ENCODE data around the gene SLC9A5. TPM values are rescaled to one million over a fixed set of nuclear protein-coding genes. Genes with fewer than 3 reads are reported as not detected.

Gene SLC9A5
- total and polyA plus RNA-seq, 2 donors (not counting 3 experiments of a cell fraction or from before 2014, with no cell fraction given) = 2.7 to 2.8 TPM

- intact Hi-C loops (cut with micrococcal nuclease) = no loop called here
Measured at GRCh38 chr16:67206838-67207248, 41.9 kb upstream of the SLC9A5 start.

More at GRCh38 chr16:67206838-67207248, 41.9 kb upstream of the SLC9A5 start:
- H3K27ac ChIP-seq (ENCODE audit: insufficient read depth, low read depth, low read length) = no peak overlapping the region
- H3K9me1 ChIP-seq (replicated peaks; ENCODE audit: control insufficient read depth, extremely low read depth, insufficient read depth, low read length) = no peaks in the 10 kb centered on the region
- ChIA-PET POLR2A (no interaction called here), CTCF (interaction anchor here (0.9 kb wide), 1 partner anchor 9 kb away, joined by 3 read pairs; no protein-coding TSS in a partner anchor)
- H3K79me2 ChIP-seq (ENCODE audit: control insufficient read depth, insufficient read depth, low read length) = no peaks in the 10 kb centered on the region
- dilution Hi-C loops (cut with MboI; ENCODE audit: extremely low pct_ligation_motif_present, low sequenced_read_pairs) = no loop called here
- peaks cover 0 to 21% of the 10 kb centered on the region in 2 experiments for H3K36me3 ChIP-seq (ENCODE audit: control insufficient read depth in 2 of 2, extremely low read depth in 1 of 2, insufficient read depth in 2 of 2, low read length in 2 of 2)
- no peak overlapping the region for H3K4me2 ChIP-seq (ENCODE audit: insufficient read depth, low read length)
- BruUV-seq (replicated peaks) = no TSS peak
- no peaks in the 10 kb centered on the region for H3K4me1 ChIP-seq (ENCODE audit: control insufficient read depth, extremely low read depth, insufficient read depth, low read length)
- no peaks in the 10 kb centered on the region for H3K27me3 ChIP-seq (ENCODE audit: control insufficient read depth in 2 of 2, insufficient read depth in 2 of 2, low read length in 2 of 2)
- DNase-seq (ENCODE audit: low read depth, low spot score) (no peak), FAIRE-seq (no peak)
- H3K9me3 ChIP-seq (replicated peaks; ENCODE audit: control insufficient read depth, insufficient read depth, low read length) = no peaks in the 10 kb centered on the region
- H4K20me1 ChIP-seq (replicated peaks; ENCODE audit: control insufficient read depth, extremely low read depth, insufficient read depth, low read length) = no peaks in the 10 kb centered on the region
- no peak overlapping the region for H3K4me3 ChIP-seq (replicated peaks in 1 of 3; ENCODE audit: insufficient read depth in 1 of 3, low read depth in 1 of 3, low read length in 3 of 3)
- no peak overlapping the region for H3K9ac ChIP-seq (replicated peaks; ENCODE audit: extremely low read depth, insufficient read depth, low read length)
- no peak for TF ChIP-seq MAX (IDR thresholded peaks at IDR 0.05; ENCODE audit: insufficient read depth, insufficient read length)
- no peak for TF ChIP-seq POLR2AphosphoS5 (IDR thresholded peaks at IDR 0.05; ENCODE audit: insufficient read depth, low read depth, low read length)
- TF ChIP-seq JUN (IDR thresholded peaks at IDR 0.05; ENCODE audit: borderline replicate concordance, insufficient read depth, insufficient read length, low read depth) = no peak
- TF ChIP-seq MYC (IDR thresholded peaks at IDR 0.05; ENCODE audit: low read depth, low read length) = no peak
- TF ChIP-seq POLR2A (IDR thresholded peaks at IDR 0.05; ENCODE audit: low read depth, low read length) = no peak
- no peak for TF ChIP-seq EZH2 (IDR thresholded peaks at IDR 0.05; ENCODE audit: borderline replicate concordance, low read depth, low read length, severe bottlenecking)
- no peak for TF ChIP-seq FOS (IDR thresholded peaks at IDR 0.05; ENCODE audit: borderline replicate concordance, insufficient read depth, low read length)
- no peak for TF ChIP-seq CTCF (IDR thresholded peaks at IDR 0.05; ENCODE audit: extremely low read depth in 1 of 2, insufficient read depth in 1 of 2, low read depth in 1 of 2, low read length in 2 of 2)
- no peak for TF ChIP-seq GATA2 (IDR thresholded peaks at IDR 0.05; ENCODE audit: insufficient read depth, insufficient read length, low read depth, low read length)
- no peak overlapping the region for H2AFZ ChIP-seq (ENCODE audit: low read depth, low read length)

Data from endothelial cell of umbilical vein (primary cell).